Ureter (tissue), 1 donor: Measurements from ENCODE around the gene MIER2. TPM values are rescaled to one million over a fixed set of nuclear protein-coding genes. Genes with fewer than 3 reads are reported as not detected.

Experiments
- total RNA-seq: library from RNA; stranded (reverse); gene quantifications from one replicate; pipeline ENCODE4 v1.2.4, GENCODE V29; 2023
- donor health status: DM: yes; HTN: yes; CAD: no.

MIER2 gene
- total RNA-seq, 1 donor from 2014 or later = 37.9 TPM

Other genes starting within 250 kb of the MIER2 start
- not detected for gene OR4F17, start 237.7 kb downstream of the MIER2 start, total RNA-seq
- 64.5 TPM for gene PLPP2, start 53.4 kb downstream of the MIER2 start, total RNA-seq
- 1.1 TPM for gene C2CD4C, start 64.4 kb upstream of the MIER2 start, total RNA-seq
- 27.6 TPM for gene SHC2, start 116.2 kb upstream of the MIER2 start, total RNA-seq
- 0.49 TPM for gene MADCAM1, start 151.7 kb upstream of the MIER2 start, total RNA-seq
- 11.2 TPM for gene TPGS1, start 162.7 kb upstream of the MIER2 start, total RNA-seq
- 30.8 TPM for gene CDC34, start 187.0 kb upstream of the MIER2 start, total RNA-seq
- 0.83 TPM for gene GZMM, start 199.3 kb upstream of the MIER2 start, total RNA-seq
- 273 TPM for gene BSG, start 227.8 kb upstream of the MIER2 start, total RNA-seq
- not detected for gene HCN2, start 245.1 kb upstream of the MIER2 start, total RNA-seq